GM12878 (cell line): Measurements from ENCODE around the gene PSMB10. TPM values are rescaled to one million over a fixed set of nuclear protein-coding genes. Genes with fewer than 3 reads are reported as not detected.
A peak's percentile ranks its signal among the peaks of the same experiment; 100 is the strongest.

Experiments used
- ATAC-seq: fragments of 200-7000 bp; cut with Tn5 transposase; 3 replicates; pipeline ENCODE4 v1.9.1; 2020; ENCODE audit warnings: mild to moderate bottlenecking, moderate library complexity
- BruUV-seq: library from RNA; stranded (reverse); fragments of 400-500 nt; replicated peaks from 2 replicates; lab custom pipeline; 2021; lab: Mats Ljungman, UMichigan
- CTCF ChIA-PET: fragments of 300-600 bp; sonication (Branson Sonifier 250); formaldehyde crosslinking; extraction: SDS; loops from one replicate; lab custom pipeline; 2021; ENCODE audit warnings: inconsistent platforms; lab: Yijun Ruan, JAX
- POLR2A ChIA-PET: fragments of 350-600 bp; formaldehyde crosslinking; extraction: SDS; loops from one replicate; lab custom pipeline; 2021; ENCODE audit warnings: inconsistent platforms; lab: Charles Lee
- RAD21 ChIA-PET: fragments of 300-600 bp; sonication (Branson Sonifier 250); formaldehyde crosslinking; loops from one replicate; lab custom pipeline; 2023; ENCODE audit warnings: antibody characterized with exemption; ENCODE audit not compliant: unreplicated experiment; lab: Charles Lee
- SMC1A ChIA-PET: fragments of 300-600 bp; sonication (Branson Sonifier 250); formaldehyde crosslinking; loops from one replicate; lab custom pipeline; 2023; ENCODE audit not compliant: unreplicated experiment, uncharacterized antibody; lab: Charles Lee
- DNase-seq: peaks from one replicate; pipeline ENCODE4 v3.0.0-alpha.2; 2011; ENCODE audit warnings: low read depth, low spot score
- FAIRE-seq: peaks from 3 replicates; lab custom pipeline; 2011; peaks lifted over from hg19 to GRCh38; lab: Jason Lieb, UNC
- H2AFZ ChIP-seq: 2 replicates; pipeline ENCODE4 v1.6.0; 2011; ENCODE audit warnings: low read depth, low read length, control low read depth; ENCODE audit not compliant: control insufficient read depth
- H3K27ac ChIP-seq: 2 replicates; pipeline ENCODE4 v1.5.1; 2011; ENCODE audit warnings: control low read depth; ENCODE audit not compliant: control insufficient read depth, insufficient read depth
- H3K27me3 ChIP-seq, 2 experiments: replicated peaks in 1 of 2; 2 replicates each; pipeline versions ENCODE4 v1.6.0 to v1.6.1; 2011; ENCODE audit warnings: low read length in 1 of 2; ENCODE audit not compliant: control insufficient read depth in 2 of 2, insufficient read depth in 2 of 2
- H3K36me3 ChIP-seq, 2 experiments: 2 replicates each; pipeline ENCODE4 v1.5.1; 2011; ENCODE audit warnings: low read length in 1 of 2; ENCODE audit not compliant: control insufficient read depth in 2 of 2, insufficient read depth in 2 of 2
- H3K4me1 ChIP-seq: 2 replicates; pipeline ENCODE4 v1.6.1; 2011; ENCODE audit warnings: mild to moderate bottlenecking, low read length, moderate library complexity, mixed read lengths; ENCODE audit not compliant: control insufficient read depth, insufficient read depth
- H3K4me2 ChIP-seq: 2 replicates; pipeline ENCODE4 v1.6.0; 2011; ENCODE audit warnings: control low read depth; ENCODE audit not compliant: control insufficient read depth, insufficient read depth
- H3K4me3 ChIP-seq: fragments of 200-600 bp; sonication (generic); 2 replicates; pipeline ENCODE4 v1.5.1; 2016
- H3K79me2 ChIP-seq: 2 replicates; pipeline ENCODE4 v1.6.0; 2011; ENCODE audit warnings: low read length; ENCODE audit not compliant: control insufficient read depth, insufficient read depth
- H3K9ac ChIP-seq: 2 replicates; pipeline ENCODE4 v1.8.0; 2011; ENCODE audit warnings: low read length, control low read depth, mixed read lengths; ENCODE audit not compliant: control insufficient read depth, insufficient read depth
- H3K9me3 ChIP-seq: replicated peaks from 3 replicates; pipeline ENCODE4 v1.5.1; 2011; ENCODE audit warnings: mild to moderate bottlenecking, low read length; ENCODE audit not compliant: control insufficient read depth, insufficient read depth
- H4K20me1 ChIP-seq: 2 replicates; pipeline ENCODE4 v1.6.0; 2011; ENCODE audit not compliant: control insufficient read depth, insufficient read depth
- POLR2AphosphoS5 ChIP-seq: IDR thresholded peaks from 2 replicates; pipeline ENCODE4 v1.6.1; 2011; ENCODE audit warnings: mild to moderate bottlenecking, low read length, inconsistent platforms
- SMAD5 ChIP-seq: IDR thresholded peaks from 2 replicates; pipeline ENCODE4 v1.6.1; 2016; ENCODE audit warnings: antibody characterized with exemption, low read depth
- WGBS: methylation state at CpG from one replicate; pipeline ENCODE4 v1.1.6; 2016; ENCODE audit warnings: low lambda C conversion rate; ENCODE audit not compliant: insufficient replicate concordance, insufficient coverage; ENCODE audit errors: missing lambda C conversion rate; 5-methylcytosine and 5-hydroxymethylcytosine counted together
- in situ Hi-C: fragments of 300-500 bp; cut with MboI; formaldehyde crosslinking; loops from 9 replicates; pipeline ENCODE4 v1.14.3; 2018; ENCODE audit warnings: mixed read lengths
- intact Hi-C: fragments of 100-400 bp; cut with micrococcal nuclease; formaldehyde crosslinking; loops from one replicate; pipeline ENCODE4 v1.14.2; 2022; ENCODE audit not compliant: unreplicated experiment
- polyA plus RNA-seq, 11 experiments: library from polyadenylated mRNA; depleted of rRNA in 4 of 11; unstranded in 6 of 11; stranded (reverse) in 5 of 11; fragments of >200 nt; fragmentation: Nextera tagmentation in 4 of 11; fragmentation: Illumina TruSeq in 1 of 11; extraction: Ambion mirVana in 4 of 11; extraction: Trizol in 1 of 11; gene quantifications; 1 replicate in 1 of 11; 2 replicates in 10 of 11; pipeline versions ENCODE4 v1.2.1 to v1.2.3, GENCODE V29; 2011 to 2016; ENCODE audit warnings: inconsistent platforms in 2 of 11, missing spikeins in 2 of 11, low read depth in 1 of 11
- total RNA-seq, 4 experiments: library from RNA; depleted of rRNA in 3 of 4; stranded (reverse); fragments of >200 nt in 3 of 4; fragmentation: Illumina TruSeq in 1 of 4; extraction: Trizol in 1 of 4; gene quantifications; 2 replicates each; pipeline versions ENCODE4 v1.2.1 to v1.2.3, GENCODE V29; 2013 to 2021

PSMB10 gene
- total and polyA plus RNA-seq, 10 of the 15 experiments (the other 5 are each of a cell fraction or from before 2014, with no cell fraction given) = 24.1 to 308 (median 151) TPM

GRCh38 chr16:67940446-67941089, 3.9 kb upstream of the PSMB10 start:
- Histone ChIP-seq H3K27ac (no peak overlapping the region), H3K27me3 (no peaks in the 10 kb centered on the region)
- no peak for TF ChIP-seq POLR2AphosphoS5
- TF ChIP-seq SMAD5 = 0 out of 2 replicates have a peak, but pooled peaks have one; percentile 11
- TF ChIP-seq, all 136 proteins: peak for 1
- no peak overlapping the region for H2AFZ ChIP-seq
- DNase-seq (no peak), FAIRE-seq (no peak), ATAC-seq (no peak)
- H3K4me3 ChIP-seq = no peak overlapping the region
- in situ Hi-C loops (no loop called here), intact Hi-C loops (no loop called here)
- H3K36me3 ChIP-seq = peaks cover 0 to 5% of the 10 kb centered on the region in 2 experiments; a peak in 2 of 4 replicates
- CTCF ChIA-PET = interaction anchor here (0.7 to 2.5 kb wide), 9 partner anchors 12 to 398 kb away, joined by 3 to 9 read pairs (median 5); no protein-coding TSS in a partner anchor
- SMC1A ChIA-PET = interaction anchor here (0.9 to 1.3 kb wide), 3 partner anchors 24 to 100 kb away, joined by 3 to 4 read pairs (median 4); no protein-coding TSS in a partner anchor
- H3K9me3 ChIP-seq = no peaks in the 10 kb centered on the region
- no peaks in the 10 kb centered on the region for H4K20me1 ChIP-seq
- H3K4me2 ChIP-seq = no peak overlapping the region
- peaks cover 21% of the 10 kb centered on the region for H3K79me2 ChIP-seq
- POLR2A ChIA-PET = interaction anchor here (0.6 to 1.1 kb wide), 2 partner anchors 15 to 55 kb away, joined by 3 to 4 read pairs; no protein-coding TSS in a partner anchor
- RAD21 ChIA-PET = interaction anchor here (0.6 kb wide), 1 partner anchor 87 kb away, joined by 3 read pairs; no protein-coding TSS in a partner anchor
- peaks cover 7% of the 10 kb centered on the region for H3K4me1 ChIP-seq
- no peak overlapping the region for H3K9ac ChIP-seq
- 96% methylated on average over 5 of the region's 5 CpGs for WGBS
- BruUV-seq = no TSS peak
